Esophagus (tissue), 2 donors: ENCODE results near the gene ZNF571. TPM values are rescaled to one million over a fixed set of nuclear protein-coding genes. Genes with fewer than 3 reads are reported as not detected.

Source experiments
- H3K27ac ChIP-seq, 2 donors: one replicate each; pipeline ENCODE4 v1.5.1; 2013; ENCODE audit warnings: low read depth in 2 of 2, mild to moderate bottlenecking in 2 of 2, inconsistent platforms in 1 of 2, low read length in 1 of 2, moderate library complexity in 1 of 2
- H3K27me3 ChIP-seq, 2 donors: one replicate each; pipeline ENCODE4 v1.6.1; 2013; ENCODE audit warnings: low read length in 2 of 2, control low read depth in 1 of 2, mild to moderate bottlenecking in 1 of 2; ENCODE audit not compliant: insufficient read depth in 2 of 2, control insufficient read depth in 1 of 2
- H3K36me3 ChIP-seq, 2 donors: one replicate each; pipeline ENCODE4 v1.6.1; 2013; ENCODE audit warnings: low read length in 1 of 2; ENCODE audit not compliant: control insufficient read depth in 2 of 2, insufficient read depth in 2 of 2
- H3K4me1 ChIP-seq, 2 donors: one replicate each; pipeline ENCODE4 v1.6.1; 2013; ENCODE audit warnings: low read length in 1 of 2; ENCODE audit not compliant: control insufficient read depth in 2 of 2, insufficient read depth in 2 of 2
- H3K4me3 ChIP-seq, 2 donors: one replicate each; pipeline ENCODE4 v1.5.1; 2013; ENCODE audit warnings: low read length in 2 of 2, mild to moderate bottlenecking in 2 of 2, low read depth in 1 of 2, moderate library complexity in 1 of 2
- H3K9me3 ChIP-seq, 2 donors: one replicate each; pipeline ENCODE4 v1.6.1; 2013; ENCODE audit warnings: mild to moderate bottlenecking in 2 of 2, low read depth in 1 of 2, low read length in 1 of 2, moderate library complexity in 1 of 2; ENCODE audit not compliant: control insufficient read depth in 2 of 2, insufficient read depth in 1 of 2
- WGBS, 2 donors: extraction: QIAGEN DNeasy Blood & Tissue Kit; methylation state at CpG; one replicate each; pipeline ENCODE4 v1.1.7; 2013; 5-methylcytosine and 5-hydroxymethylcytosine counted together
- polyA plus RNA-seq, 2 donors: library from polyadenylated mRNA; stranded (reverse); fragments of 200-250 nt; gene quantifications; one replicate each; pipeline ENCODE4 v1.2.3, GENCODE V29; 2013
- donor health status: healthy with polysubstance abuse.
- donor health status: Bipolar disorder and iron deficiency.

ZNF571 gene
- 1 to 10 TPM; 1.6 to 2.4 TPM for polyA plus RNA-seq

GRCh38 chr19:37594304-37594981, at the start of gene ZNF571, which contains the start of gene ZNF540:
Gene ZNF571 (minus strand): TSS chr19:37594792. CDS start chr19:37586676, 8,116 bp downstream.
Gene ZNF540 (plus strand): TSS chr19:37594876. CDS start chr19:37598448, 3,572 bp downstream.
- peak within 1 kb of the TSS; percentile 96 to 99 for H3K27ac ChIP-seq
- H3K27me3 ChIP-seq, result no peaks in the 10 kb centered on the region
- 0% methylated on average over 53 of the region's 53 CpGs for WGBS, 2 donors
- H3K36me3 ChIP-seq, result peaks cover 0 to 1% of the 10 kb centered on the region in 2 donors
- H3K9me3 ChIP-seq, result no peaks in the 10 kb centered on the region
- H3K4me1 ChIP-seq, result peaks cover 0 to 2% of the 10 kb centered on the region in 2 donors
- peak within 1 kb of the TSS; percentile 81 to 91 for H3K4me3 ChIP-seq

GRCh38 chr19:37635076-37636056, 40.8 kb upstream of the ZNF571 start:
- H3K27me3 ChIP-seq, result no peaks in the 10 kb centered on the region
- no peak overlapping the region for H3K27ac ChIP-seq
- no peak overlapping the region for H3K4me3 ChIP-seq
- H3K9me3 ChIP-seq, result peaks cover 7 to 17% of the 10 kb centered on the region in 2 donors
- WGBS, 2 donors, result 95 to 97% methylated on average over 11 of the region's 11 CpGs
- no peaks in the 10 kb centered on the region for H3K4me1 ChIP-seq
- peaks cover 0 to 8% of the 10 kb centered on the region in 2 donors for H3K36me3 ChIP-seq

- H3K9me3 ChIP-seq, result no peaks in the 10 kb centered on the region
- no peaks in the 10 kb centered on the region for H3K27me3 ChIP-seq
- H3K4me1 ChIP-seq, result peaks cover 0 to 2% of the 10 kb centered on the region in 2 donors
- H3K36me3 ChIP-seq, result peaks cover 0 to 2% of the 10 kb centered on the region in 2 donors
- peak overlapping the region; percentile 96 to 99 for H3K27ac ChIP-seq
- 0% methylated on average over 20 of the region's 20 CpGs for WGBS, 2 donors
- H3K4me3 ChIP-seq, result peak overlapping the region; percentile 81 to 91
Observed at GRCh38 chr19:37594982-37595382, 390 bp upstream of the ZNF571 start.

GRCh38 chr19:37593996-37594303, 642 bp downstream of the ZNF571 start:
- Histone ChIP-seq H3K4me1 (peaks cover 0 to 2% of the 10 kb centered on the region in 2 donors), H3K4me3 (peak overlapping the region; percentile 81 to 91), H3K27me3 (no peaks in the 10 kb centered on the region), H3K9me3 (no peaks in the 10 kb centered on the region), H3K36me3 (no peaks in the 10 kb centered on the region), H3K27ac (peak overlapping the region; percentile 96 to 99)
- 3 to 4% methylated on average over 9 of the region's 9 CpGs for WGBS, 2 donors

- no peaks in the 10 kb centered on the region for H3K27me3 ChIP-seq
- no peak overlapping the region for H3K27ac ChIP-seq
- H3K36me3 ChIP-seq, result peaks cover 28 to 30% of the 10 kb centered on the region in 2 donors
- H3K4me1 ChIP-seq, result no peaks in the 10 kb centered on the region
- H3K4me3 ChIP-seq, result no peak overlapping the region
- H3K9me3 ChIP-seq, result peaks cover 22 to 35% of the 10 kb centered on the region in 2 donors
- WGBS, 2 donors, result 66 to 70% methylated on average over 2 of the region's 2 CpGs
Observed at GRCh38 chr19:37583340-37583739, 11.3 kb downstream of the ZNF571 start.

GRCh38 chr19:37572203-37572602, 22.4 kb downstream of the ZNF571 start:
- Histone ChIP-seq H3K36me3 (peaks cover 0 to 13% of the 10 kb centered on the region in 2 donors), H3K4me3 (no peak overlapping the region), H3K27me3 (no peaks in the 10 kb centered on the region), H3K4me1 (no peaks in the 10 kb centered on the region), H3K27ac (no peak overlapping the region), H3K9me3 (peaks cover 9 to 14% of the 10 kb centered on the region in 2 donors)

- Histone ChIP-seq H3K27me3 (no peaks in the 10 kb centered on the region), H3K27ac (no peak overlapping the region), H3K4me3 (no peak overlapping the region), H3K36me3 (peaks cover 0 to 8% of the 10 kb centered on the region in 2 donors), H3K4me1 (no peaks in the 10 kb centered on the region), H3K9me3 (peaks cover 19% of the 10 kb centered on the region in 2 donors)
Observed at GRCh38 chr19:37565370-37565669, 29.3 kb downstream of the ZNF571 start.

- Histone ChIP-seq H3K9me3 (peaks cover 17 to 18% of the 10 kb centered on the region in 2 donors), H3K4me3 (no peak overlapping the region), H3K27ac (no peak overlapping the region), H3K27me3 (no peaks in the 10 kb centered on the region), H3K36me3 (peaks cover 0 to 6% of the 10 kb centered on the region in 2 donors), H3K4me1 (no peaks in the 10 kb centered on the region)
- 93% methylated on average over 7 of the region's 7 CpGs for WGBS, 2 donors
Observed at GRCh38 chr19:37564624-37565369, 29.8 kb downstream of the ZNF571 start.

- Histone ChIP-seq H3K27me3 (no peaks in the 10 kb centered on the region), H3K27ac (no peak overlapping the region), H3K4me3 (no peak overlapping the region), H3K9me3 (peaks cover 13% of the 10 kb centered on the region in 2 donors), H3K4me1 (no peaks in the 10 kb centered on the region), H3K36me3 (peaks cover 0 to 2% of the 10 kb centered on the region in 2 donors)
- WGBS, 2 donors, result 95 to 98% methylated on average over 3 of the region's 3 CpGs
Observed at GRCh38 chr19:37563518-37563917, 31.1 kb downstream of the ZNF571 start.
